A673 (cell line): ENCODE data around the gene SINHCAF. TPM values are rescaled to one million over a fixed set of nuclear protein-coding genes. Genes with fewer than 3 reads are reported as not detected.

ENCODE experiments used
- BruUV-seq: library from RNA; stranded (reverse); fragments of 400-500 nt; replicated peaks from 2 replicates; lab custom pipeline; 2021; lab: Mats Ljungman, UMichigan
- CTCF ChIA-PET: fragments of 300-600 bp; sonication (Branson Sonifier 250); formaldehyde crosslinking; loops from one replicate; lab custom pipeline; 2022; ENCODE audit warnings: antibody characterized with exemption; lab: Charles Lee
- POLR2A ChIA-PET: fragments of 300-600 bp; sonication (Branson Sonifier 250); formaldehyde crosslinking; loops from one replicate; lab custom pipeline; 2022; ENCODE audit warnings: antibody characterized with exemption; ENCODE audit not compliant: low non-redundant PET; lab: Charles Lee
- DNase-seq: peaks from one replicate; pipeline ENCODE4 v3.0.0-alpha.2; 2015; ENCODE audit warnings: low spot score
- H3K27ac ChIP-seq: fragments of 200-600 bp; sonication (generic); 2 replicates; pipeline ENCODE4 v1.5.1; 2016; ENCODE audit warnings: mixed run types, low read depth, mild to moderate bottlenecking, mixed read lengths, antibody characterized with exemption, low read length; ENCODE audit not compliant: poor library complexity, severe bottlenecking
- H3K27me3 ChIP-seq: fragments of 200-600 bp; sonication (generic); replicated peaks from 2 replicates; pipeline ENCODE4 v1.6.1; 2017; ENCODE audit warnings: mixed run types, low read depth, mild to moderate bottlenecking, mixed read lengths, antibody characterized with exemption, low read length; ENCODE audit not compliant: insufficient read depth, poor library complexity
- H3K36me3 ChIP-seq: fragments of 200-600 bp; sonication (generic); 2 replicates; pipeline ENCODE4 v1.6.1; 2016; ENCODE audit warnings: mixed run types, mild to moderate bottlenecking, mixed read lengths, antibody characterized with exemption, low read length; ENCODE audit not compliant: insufficient read depth, poor library complexity, severe bottlenecking
- H3K4me1 ChIP-seq: fragments of 200-600 bp; sonication (generic); 2 replicates; pipeline ENCODE4 v1.6.1; 2017; ENCODE audit warnings: mixed run types, mild to moderate bottlenecking, mixed read lengths, antibody characterized with exemption, low read length; ENCODE audit not compliant: insufficient read depth, poor library complexity, severe bottlenecking
- H3K4me3 ChIP-seq: fragments of 200-600 bp; sonication (generic); 2 replicates; pipeline ENCODE4 v1.5.1; 2016; ENCODE audit warnings: low read depth, mixed run types, mild to moderate bottlenecking, mixed read lengths, low read length; ENCODE audit not compliant: poor library complexity, severe bottlenecking
- H3K9me3 ChIP-seq: fragments of 200-600 bp; sonication (generic); 2 replicates; pipeline ENCODE4 v1.6.1; 2016; ENCODE audit warnings: mixed run types, low read depth, mild to moderate bottlenecking, mixed read lengths, antibody characterized with exemption, low read length; ENCODE audit not compliant: poor library complexity, severe bottlenecking
- CTCF ChIP-seq: fragments of 300-800, 200-600 bp; sonication (generic); conservative IDR thresholded peaks from 2 replicates; pipeline ENCODE4 v1.5.1; 2017; ENCODE audit warnings: low read depth, mild to moderate bottlenecking, antibody characterized with exemption, low read length, moderate library complexity, mixed read lengths
- EZH2 ChIP-seq: fragments of 200-600 bp; sonication (generic); IDR thresholded peaks from 2 replicates; pipeline ENCODE4 v1.6.1; 2017; ENCODE audit warnings: borderline replicate concordance, low read depth, mild to moderate bottlenecking, mixed read lengths, antibody characterized with exemption, low read length; ENCODE audit not compliant: poor library complexity, severe bottlenecking
- intact Hi-C: fragments of 100-400 bp; cut with micrococcal nuclease; formaldehyde crosslinking; loops from one replicate; pipeline ENCODE4 v1.10.0; 2022; ENCODE audit not compliant: unreplicated experiment
- total RNA-seq: library from RNA; stranded (reverse); gene quantifications from 2 replicates; pipeline ENCODE4 v1.2.3, GENCODE V29; 2021

Gene SINHCAF
- total RNA-seq, 1 experiment from 2014 or later = 137 TPM

GRCh38 chr12:31235868-31236395, 90.0 kb downstream of the SINHCAF start:
- TF ChIP-seq EZH2 = no peak
- no peak for TF ChIP-seq CTCF
- Histone ChIP-seq H3K36me3 (no peaks in the 10 kb centered on the region), H3K9me3 (no peaks in the 10 kb centered on the region), H3K4me1 (no peaks in the 10 kb centered on the region), H3K27me3 (no peaks in the 10 kb centered on the region), H3K27ac (no peak overlapping the region), H3K4me3 (no peak overlapping the region)
- no peak for DNase-seq
- BruUV-seq = no TSS peak
- ChIA-PET POLR2A (no interaction called here), CTCF (no interaction called here)
- intact Hi-C loops = no loop called here

- Histone ChIP-seq H3K9me3 (no peaks in the 10 kb centered on the region), H3K36me3 (no peaks in the 10 kb centered on the region), H3K27me3 (no peaks in the 10 kb centered on the region), H3K4me1 (no peaks in the 10 kb centered on the region), H3K4me3 (no peak overlapping the region), H3K27ac (no peak overlapping the region)
- intact Hi-C loops = no loop called here
- DNase-seq = peak; percentile 24
- TF ChIP-seq CTCF (no peak; the same call in none of the 2 replicates), EZH2 (no peak)
- BruUV-seq = no TSS peak
- CTCF ChIA-PET = no interaction called here
- POLR2A ChIA-PET = no interaction called here
These were observed 90.7 kb downstream of the SINHCAF start for GRCh38 chr12:31234955-31235867.

GRCh38 chr12:31234053-31234840, 91.7 kb downstream of the SINHCAF start:
- no peak for DNase-seq
- ChIA-PET POLR2A (no interaction called here), CTCF (no interaction called here)
- H3K36me3 ChIP-seq = no peaks in the 10 kb centered on the region
- no TSS peak for BruUV-seq
- TF ChIP-seq CTCF (no peak), EZH2 (no peak)
- H3K27me3 ChIP-seq = no peaks in the 10 kb centered on the region
- H3K4me3 ChIP-seq = no peak overlapping the region
- intact Hi-C loops = no loop called here
- H3K27ac ChIP-seq = no peak overlapping the region
- no peaks in the 10 kb centered on the region for H3K9me3 ChIP-seq
- no peaks in the 10 kb centered on the region for H3K4me1 ChIP-seq
